ENCODE results near the gene MVK.

Gene MVK

DNA sequence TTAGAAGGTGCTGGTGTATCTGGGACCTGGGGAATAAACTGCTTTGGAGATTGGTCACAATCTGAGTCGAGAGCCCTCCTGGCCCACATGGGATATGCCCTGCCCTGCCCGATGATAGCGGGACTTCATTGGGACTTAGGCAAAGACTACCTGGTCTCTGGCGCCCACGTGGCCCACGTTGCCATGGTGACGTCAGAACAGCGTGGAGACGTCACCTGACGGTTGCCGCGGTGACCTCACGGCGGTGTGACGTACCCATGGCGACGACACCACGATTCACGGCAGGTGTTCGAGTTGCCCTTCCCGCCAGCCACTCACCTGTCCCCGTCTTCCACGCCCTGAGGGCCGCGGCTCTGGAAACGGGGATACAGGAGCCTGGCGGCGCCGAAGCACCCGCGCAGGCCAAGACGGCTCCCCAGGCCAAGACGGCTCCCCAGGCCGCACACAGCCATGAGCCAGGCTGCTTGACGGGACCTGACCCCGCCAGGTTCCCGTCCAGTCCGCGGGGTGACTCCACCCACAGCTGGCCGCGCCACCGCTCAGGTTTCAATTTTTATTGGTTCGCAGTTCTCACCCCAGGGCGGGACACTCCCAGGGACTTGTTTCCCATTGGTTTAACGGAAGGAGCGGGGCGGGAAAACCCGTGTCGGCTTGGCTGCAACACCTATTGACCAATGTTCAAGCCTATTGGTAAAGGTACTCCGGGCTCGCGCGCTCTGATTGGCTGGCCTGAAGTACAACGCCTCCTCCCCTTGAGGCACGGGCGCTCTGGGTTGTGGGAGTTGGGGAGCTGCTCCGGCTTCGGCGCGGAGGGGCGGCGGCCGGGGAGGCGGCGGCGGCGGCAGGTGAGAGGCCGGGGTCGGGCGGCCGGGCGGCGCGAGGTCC, at the start of gene MVK, which contains the start of gene MMAB:
Gene MVK (plus strand): TSS at position 766 of the 885 bp plus-strand sequence. CDS start 1,029 bp downstream, outside the sequence.
Gene MMAB (minus strand): TSS at position 476 of the 885 bp plus-strand sequence. CDS start 24 bp downstream, at position 452.
- peak; percentile 87 to 100 (median 99) for DNase-seq

DNA sequence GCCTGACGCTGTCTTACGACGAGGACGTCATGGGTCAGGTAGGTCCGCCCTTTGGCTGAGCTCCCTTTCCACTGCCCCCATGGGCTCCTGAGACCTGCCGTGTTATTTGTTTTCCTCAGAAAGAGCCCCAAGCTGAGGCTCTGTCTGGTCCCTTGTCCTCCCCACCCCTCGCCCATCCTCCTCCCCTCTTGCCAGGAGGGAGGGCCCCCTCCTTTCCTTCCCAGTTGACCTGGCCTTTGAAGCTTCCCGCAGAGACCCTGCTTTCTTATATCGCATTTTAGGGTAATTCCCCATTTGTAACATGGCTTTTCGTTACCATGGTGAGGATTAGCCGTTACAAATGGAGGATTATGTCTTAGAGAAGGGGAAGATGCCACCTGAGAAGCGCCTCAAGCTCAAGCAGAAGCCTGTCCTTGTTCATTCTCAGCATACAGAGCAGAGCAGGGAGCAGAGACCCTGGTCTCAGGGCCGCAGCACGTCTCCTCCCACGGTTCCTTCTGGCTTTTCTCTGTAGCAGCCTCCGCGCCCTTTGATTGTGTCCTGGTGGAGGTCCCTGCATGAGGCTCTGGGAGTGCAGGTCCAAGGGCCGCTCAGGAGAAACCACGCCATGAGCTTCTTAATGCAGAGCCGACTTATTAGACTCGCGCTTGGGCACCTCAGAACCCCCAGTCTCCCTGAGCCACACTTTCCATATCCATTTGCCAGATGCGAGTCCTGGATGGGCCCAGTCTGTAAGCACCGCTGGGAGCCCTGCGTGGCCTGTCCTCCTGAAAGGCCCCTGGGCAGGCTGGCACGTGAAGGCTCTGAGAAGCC, 48.9 kb upstream of the MVK start:
- DNase-seq: no peak

DNA sequence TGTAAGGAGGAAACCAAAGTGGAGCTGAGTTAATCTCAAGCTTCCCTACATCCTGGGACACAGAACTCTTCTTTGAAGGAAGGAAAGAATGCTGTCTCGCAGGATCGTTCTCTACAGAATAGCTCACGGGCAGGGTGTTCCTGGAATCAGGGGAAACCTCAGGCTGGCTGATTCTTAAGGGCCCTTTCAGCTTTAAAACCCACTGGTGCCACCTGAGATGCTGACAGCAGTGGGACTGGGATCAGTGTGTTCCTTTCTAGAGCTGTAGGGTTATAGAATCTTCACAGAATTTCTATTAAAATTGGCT, 48.4 kb upstream of the MVK start:
- DNase-seq: no peak

DNA sequence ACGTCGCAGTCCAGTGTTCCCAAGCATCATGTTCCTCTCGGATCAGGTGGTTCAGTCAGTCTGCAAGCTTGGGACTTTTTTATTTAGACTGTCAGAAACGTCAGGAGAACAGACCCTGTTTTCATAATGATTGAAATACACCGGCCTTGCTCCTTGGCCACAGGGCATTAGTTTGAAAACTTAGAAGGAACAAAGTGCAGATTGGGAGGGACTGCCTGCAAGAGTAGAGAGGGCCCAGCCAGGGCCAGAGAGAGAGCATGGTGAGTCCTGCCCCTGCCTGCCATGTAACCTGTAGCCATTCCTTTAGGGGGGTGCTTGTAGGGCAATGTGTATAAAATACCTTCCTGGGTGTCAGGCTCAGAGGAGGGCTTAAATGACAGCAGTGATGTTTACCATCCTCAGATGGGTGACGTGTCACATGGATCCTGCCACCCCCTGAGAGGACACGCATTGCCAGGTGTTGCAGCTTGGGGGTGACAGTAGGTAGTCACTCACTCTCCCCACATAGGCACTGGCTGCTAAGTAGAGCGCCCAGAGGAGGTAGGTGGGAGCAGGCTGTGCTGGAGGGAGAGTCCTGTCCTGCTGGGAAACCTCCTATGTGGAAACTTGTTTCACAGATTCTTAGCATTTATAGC, 46.0 kb upstream of the MVK start:
- no peak for DNase-seq

DNA sequence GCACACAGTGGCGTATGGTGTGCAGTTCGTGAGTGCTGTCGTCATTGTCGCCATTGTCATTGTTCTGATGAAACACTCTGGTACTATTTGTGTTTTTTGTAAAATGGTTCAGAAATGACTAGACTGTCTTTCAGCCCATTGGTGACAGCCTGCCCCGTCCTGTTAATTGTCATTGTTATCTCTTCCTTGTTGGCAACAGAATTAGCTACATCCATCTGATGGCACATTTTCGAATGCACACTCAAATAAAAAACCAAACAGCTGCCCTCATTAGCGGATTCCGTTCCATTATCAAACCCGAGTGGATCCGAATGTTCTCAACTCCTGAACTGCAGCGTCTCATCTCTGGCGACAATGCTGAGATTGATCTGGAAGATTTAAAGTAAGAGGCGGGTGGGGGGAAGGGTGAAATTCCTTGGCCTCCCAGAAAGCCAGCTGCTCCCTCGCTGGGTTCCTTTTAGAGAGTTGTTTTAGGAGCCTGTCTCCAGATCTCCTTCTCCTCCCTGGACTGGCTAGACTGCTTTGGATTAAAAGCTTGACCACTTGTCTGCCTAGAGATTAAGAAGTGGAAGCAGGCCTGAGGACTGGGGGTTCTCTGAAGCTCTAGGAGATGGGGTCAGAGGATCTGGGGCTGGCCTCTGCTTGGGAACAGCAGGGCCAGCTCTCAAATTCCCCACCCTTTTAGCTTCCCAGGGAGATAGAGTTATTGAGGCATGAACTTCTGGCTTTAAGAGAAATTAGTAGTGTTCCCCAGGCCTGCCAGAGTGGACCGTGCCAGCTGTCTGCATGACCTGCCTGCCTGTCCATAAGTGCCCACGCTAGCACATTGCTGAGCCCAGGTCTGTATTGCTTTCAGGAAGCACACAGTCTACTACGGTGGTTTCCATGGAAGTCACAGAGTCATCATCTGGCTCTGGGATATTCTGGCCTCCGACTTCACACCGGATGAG, 43.6 kb upstream of the MVK start:
- peak in 8 of 58 donors; percentile 1 to 57 (median 26) for DNase-seq

DNA sequence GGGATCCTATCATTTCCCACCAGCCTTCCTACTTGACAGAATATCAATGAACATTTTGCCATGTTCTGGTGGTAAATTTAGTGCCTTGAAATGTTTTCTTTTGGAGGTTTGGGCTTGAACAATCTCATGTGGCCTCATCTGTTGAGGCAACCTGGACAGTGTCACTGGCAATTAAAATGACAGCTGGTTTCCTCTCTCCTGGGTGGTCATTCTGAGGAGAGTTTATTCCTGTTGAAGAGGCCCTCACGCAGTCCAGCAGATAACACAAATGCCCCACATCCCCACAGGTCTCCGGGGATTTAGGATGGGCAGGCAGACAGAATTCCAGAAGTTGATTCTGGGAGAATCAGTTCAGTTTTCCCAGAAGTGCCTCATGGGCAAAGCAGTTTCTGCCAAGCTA, 42.2 kb upstream of the MVK start:
- no peak for DNase-seq

DNA sequence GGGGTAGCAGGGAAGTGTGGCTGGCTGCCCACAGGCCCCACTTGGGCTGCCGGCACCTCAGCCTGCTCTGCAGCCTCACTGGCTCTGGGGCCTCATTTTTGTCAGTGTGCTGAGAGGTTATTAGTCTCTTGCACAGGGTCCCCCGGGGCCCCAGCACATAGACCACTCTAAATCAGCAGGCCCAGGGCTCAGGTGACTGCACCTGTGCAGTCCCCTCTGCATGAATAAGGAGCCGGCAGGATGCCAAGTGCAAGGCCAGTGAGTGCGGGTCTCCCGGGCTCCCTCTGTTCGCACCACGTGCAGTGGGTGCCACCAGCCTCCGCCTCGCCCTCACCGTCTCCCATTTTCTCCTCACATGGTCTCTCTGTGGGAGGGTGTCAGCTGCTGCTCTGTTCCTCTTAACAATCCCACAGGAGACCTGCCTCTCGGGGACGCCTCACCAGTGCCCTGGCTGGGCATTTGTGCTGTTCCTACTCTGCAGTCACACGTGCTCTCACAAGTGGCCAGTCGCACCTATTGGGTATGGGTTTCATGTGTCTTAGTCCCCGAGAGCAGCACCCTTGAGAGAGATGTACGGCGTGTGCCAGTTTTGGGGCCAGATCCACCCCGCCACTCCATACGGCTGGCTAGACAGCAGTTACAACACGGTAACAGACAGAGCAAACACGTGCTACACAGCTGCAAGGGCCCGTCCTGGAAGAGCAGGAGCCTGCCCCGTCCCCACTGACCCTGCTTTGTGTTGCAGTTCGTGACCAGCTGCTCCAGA, 40.7 kb upstream of the MVK start:
- DNase-seq: no peak

DNA sequence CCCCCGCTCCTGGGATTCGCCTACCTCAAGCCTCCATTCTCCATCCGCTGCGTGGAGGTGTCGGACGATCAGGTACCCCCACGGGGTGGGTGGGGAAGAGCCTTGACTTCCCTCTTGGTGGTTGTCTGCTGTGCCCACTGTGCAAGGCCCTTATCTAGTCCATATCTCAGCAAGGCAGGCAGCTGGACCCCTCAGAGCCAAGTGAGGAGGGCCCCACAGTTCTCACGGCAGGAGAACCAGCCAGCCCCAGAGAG, 40.2 kb upstream of the MVK start:
- no peak for DNase-seq

DNA sequence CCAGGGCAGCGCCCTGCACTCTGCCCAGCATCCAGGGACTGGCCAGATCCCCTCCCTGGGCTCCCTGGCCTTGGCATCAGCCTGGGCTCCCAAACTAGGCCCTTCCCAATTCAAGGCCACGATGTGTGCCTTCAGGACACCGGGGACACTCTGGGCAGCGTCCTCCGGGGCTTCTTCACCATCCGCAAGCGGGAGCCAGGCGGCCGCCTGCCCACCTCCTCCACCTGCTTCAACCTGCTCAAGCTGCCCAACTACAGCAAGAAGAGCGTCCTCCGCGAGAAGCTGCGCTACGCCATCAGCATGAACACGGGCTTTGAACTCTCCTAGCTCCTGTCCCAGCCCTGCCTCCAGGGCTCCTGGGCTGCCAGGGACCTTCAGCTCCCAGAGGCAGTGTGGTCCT, 39.1 kb upstream of the MVK start:
- DNase-seq: no peak

DNA sequence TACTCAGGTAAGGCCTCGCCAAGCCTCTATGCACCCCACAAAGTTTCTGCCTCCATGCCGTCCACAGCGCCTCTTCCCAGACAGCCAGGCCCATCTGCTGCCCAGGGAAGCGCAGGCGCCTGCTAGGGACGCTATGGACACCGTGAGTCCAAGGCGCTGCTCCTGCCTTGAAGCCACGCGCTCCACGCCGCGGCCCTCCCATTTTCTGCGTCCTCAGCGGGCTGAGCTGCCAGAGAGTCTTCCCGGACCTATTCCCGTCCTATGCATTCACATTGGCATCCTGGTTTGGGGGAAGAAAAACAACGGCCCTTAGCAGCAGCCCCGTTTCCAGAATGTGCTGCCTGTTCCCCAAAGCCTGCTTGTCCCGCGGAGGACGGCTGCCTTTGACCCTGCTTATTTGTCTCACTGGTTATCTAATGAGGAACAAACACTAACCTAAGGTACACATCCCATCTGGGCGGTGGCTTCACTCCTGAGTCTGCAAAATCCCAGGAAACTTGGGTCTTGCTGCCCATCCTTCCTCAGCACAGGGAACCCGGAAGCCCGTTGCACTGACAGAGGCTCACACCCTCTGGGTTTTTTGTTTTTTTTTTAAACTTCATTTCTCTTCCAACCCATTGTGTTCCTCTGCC, 38.2 kb upstream of the MVK start:
- DNase-seq: no peak

DNA sequence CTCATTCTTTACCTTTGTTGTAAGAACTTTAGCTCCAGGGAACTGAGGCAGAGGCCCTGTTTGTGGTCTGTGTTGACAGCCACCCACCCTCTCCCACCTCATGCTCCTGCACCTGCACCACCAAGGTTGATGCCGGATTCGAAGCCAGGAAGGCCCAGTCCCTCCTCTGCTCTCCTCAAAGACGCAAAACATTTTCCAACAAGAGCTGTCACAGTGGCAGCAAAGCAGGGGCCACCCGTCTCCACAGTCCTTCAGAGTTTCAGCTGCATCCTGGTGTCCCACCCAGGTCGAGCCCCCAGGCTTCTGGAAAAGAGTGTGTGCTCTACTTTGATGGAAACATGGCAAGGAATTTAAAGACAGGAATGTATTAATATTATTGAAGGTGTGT, 37.7 kb upstream of the MVK start:
- no peak for DNase-seq

DNA sequence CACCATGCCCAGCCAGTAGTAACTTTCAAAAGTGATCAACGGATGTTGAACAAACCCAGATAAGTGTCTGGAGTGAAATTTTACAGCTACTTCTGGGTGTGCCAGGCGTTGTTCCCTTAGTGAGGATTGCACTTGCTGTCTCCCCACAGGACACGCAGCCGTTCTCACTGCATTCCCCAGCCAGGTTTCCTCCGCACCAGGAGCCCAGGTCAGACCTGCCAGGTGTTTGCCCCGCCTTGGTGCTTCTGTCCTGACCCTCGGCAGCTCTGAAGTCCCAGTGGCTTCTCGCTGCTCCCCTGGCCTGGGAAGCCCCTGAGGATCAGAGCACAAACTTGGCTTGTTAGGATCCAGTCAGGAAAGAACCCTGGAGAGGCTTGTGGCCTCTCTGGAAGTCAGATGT, 36.5 kb upstream of the MVK start:
- DNase-seq: no peak

DNA sequence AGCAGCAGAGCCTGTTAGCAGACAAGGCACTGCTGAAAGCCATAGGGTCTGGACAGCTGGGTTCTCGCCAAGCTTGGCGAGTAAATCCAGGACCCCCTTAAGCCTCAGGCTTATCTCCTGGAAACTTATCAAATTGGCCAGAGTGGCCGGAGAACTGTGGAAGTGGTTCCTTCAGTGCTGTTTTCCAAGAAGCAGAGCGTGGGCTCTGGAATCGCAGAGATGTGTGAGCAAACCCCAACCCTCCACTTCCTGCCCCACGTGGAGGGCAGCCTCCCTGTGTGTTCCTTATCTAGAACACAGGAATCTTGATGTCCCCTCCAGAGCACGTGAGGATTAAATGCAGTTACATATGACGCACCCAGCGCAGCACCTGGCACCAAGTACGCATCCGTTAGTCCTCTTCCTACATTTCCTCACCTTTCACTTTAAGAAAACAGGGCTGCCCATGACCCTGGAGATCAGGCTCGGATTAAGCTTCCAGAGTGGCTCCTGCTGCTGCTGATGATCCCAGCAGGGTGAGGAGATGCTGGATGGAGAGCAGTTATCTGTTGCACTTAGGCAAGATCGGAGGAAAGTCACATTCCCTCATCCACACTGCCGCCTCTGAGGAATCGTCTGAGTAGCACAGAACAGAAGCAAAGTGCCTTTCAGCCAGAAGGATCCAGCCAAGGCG, 35.3 kb upstream of the MVK start:
- DNase-seq: no peak

DNA sequence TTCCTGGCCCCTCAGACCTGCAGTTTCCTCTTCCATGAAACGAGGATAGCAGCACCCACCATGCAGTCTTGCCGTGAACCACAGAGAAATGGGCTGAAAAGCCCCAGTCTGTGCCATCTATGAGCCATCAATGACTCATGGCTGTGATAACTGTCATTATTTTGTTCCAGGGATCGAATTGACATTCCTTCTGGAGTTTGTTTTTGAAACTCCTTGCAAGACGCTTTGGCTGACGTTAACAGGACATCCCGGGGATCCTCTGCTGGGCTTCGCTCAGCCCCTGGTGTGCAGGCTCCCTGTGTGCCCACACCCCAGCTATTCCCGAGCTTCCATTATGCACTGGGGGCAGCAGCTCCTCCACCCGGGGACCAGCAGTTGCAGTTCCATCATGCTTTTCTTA, 34.1 kb upstream of the MVK start:
- DNase-seq: no peak

DNA sequence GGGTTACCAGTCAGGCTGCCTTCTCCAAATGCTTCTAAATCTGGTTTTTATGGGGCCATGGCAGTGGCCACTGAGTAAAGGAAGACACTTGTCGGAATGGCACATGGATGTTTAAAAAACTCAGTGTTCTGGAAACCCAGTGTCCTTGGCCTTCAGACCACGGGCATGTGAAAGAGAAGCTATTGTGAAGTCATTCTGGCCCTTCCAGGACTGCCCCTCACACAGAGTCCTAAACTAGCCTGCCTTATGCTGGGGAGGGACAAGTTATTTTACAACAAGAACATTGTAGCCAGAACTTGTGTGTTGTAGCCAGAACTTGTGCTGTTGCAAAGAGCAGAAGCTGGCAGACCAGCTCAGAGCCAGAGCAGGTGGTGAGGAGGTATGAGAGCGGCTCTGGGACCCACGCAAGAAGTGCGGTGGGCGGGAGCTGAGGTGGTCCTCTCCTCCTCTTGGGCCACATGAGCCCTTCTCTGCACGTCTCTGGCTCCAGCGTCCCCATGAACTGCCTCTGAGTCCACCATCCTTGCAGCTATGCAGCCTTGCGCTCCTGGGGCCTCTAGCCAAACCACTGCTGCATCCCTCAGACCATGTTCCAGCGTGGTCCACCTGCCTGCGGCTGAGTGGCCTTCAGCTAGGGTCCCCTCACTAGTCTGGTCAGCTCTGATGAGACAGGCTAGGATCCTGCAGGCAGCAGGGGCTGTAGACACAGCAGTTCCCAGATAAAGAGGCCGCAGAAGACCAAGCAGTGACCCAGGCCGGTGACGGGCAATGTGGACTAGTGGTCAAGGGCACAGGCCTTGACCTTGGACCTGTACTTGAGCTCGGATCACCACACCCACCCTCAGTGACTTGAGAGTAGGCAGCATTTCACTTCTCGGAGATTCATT, 32.8 kb upstream of the MVK start:
- DNase-seq: peak in 14 of 58 donors; percentile 7 to 71 (median 23)

DNA sequence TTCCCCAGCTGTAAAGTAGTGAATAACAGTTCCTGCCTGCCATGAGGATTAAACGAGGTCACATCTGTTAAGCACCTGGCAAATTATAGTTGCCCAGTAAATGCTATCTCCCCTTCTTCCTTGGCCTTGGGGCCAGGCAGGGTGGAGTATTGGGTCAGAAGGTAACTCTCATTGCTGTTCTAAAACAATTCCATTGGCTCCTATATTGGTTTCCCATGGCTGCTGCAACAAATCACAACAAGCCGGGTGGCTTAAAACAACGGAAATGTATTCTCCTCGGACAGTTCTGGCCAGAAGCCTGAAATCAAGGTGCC, 32.2 kb upstream of the MVK start:
- DNase-seq: no peak

DNA sequence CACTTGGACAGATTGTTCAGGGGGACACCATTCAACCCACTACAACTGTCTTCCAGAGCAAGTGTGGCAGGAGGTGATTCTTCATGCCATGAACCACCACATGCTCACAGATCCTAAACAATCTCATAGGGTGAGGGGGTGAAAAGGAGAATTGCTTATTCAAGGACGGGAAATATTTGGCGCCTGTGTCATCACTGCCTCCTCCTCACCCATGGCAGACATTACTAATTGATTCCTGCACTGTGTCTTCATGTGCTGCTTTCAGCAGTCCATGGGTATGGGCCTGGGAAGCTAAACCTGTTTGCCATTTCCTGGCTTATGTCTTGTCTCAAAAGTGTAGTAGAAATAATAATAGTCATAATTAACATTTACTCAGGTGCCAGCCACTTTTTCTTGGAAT, 31.6 kb upstream of the MVK start:
- DNase-seq: no peak

DNA sequence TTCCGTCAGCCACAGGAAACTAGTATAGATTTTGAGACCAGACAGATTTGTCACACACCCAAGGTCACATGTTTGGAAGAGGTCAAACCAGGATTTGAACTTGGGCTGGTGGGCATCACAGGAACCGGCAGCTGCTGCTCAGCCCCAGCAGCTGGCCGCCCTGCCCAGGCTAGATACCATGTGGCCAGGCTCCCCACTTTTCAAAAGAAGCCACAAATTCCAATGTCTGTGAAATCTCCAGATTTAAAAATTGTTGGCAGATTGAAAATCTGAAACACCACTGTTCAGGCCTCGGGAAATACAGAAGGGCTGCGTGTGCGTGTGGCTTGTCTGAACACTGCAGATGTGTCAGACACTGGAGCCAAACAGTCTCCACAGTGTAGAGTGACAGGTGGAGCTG, 30.7 kb upstream of the MVK start:
- DNase-seq: no peak
